Putamen (tissue), 1 donor: ENCODE data around the gene FRMD4B.

ENCODE experiments used
- DNase-seq: peaks from one replicate; pipeline ENCODE4 v3.0.0-alpha.2; 2016; ENCODE audit warnings: low spot score

The FRMD4B gene

DNA sequence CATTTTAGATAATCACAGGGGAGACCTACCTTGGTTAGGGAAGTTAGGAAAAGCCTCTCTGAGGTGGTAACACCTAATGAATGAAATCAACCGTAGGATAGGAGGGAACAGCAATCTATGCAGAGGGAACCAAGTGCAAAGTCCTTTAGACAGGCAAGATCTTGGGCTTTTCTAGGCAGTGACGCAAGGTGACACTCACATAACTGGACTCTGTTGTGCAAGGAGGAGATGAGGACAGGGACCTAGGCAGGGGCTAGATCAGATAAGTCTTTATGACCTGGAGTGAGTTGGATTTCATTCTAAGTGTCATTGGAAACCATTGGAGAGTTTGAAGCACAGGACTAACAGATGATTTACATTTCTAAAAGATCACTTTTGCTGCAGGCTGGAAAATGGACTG lies 258.9 kb downstream of the FRMD4B start:
- no peak for DNase-seq

DNA sequence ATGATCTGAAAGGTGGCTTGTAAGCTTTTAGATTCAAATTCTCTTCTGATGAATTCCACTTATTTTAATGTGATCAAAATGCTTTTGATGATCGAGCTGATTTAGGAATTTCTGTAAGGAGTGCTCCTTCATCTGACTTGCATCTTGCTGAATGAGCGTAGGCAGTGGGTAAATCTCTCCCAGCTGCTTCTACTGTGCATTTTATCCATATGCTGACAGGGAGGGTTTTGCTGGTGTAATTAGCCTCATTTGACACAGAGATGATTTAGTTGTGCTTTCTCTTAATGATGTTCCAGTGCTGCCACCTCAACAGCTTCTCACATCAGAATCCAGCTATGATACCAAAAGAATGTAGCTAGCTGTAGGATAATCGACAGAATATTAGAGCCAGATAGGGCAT lies 259.7 kb downstream of the FRMD4B start:
- no peak for DNase-seq

DNA sequence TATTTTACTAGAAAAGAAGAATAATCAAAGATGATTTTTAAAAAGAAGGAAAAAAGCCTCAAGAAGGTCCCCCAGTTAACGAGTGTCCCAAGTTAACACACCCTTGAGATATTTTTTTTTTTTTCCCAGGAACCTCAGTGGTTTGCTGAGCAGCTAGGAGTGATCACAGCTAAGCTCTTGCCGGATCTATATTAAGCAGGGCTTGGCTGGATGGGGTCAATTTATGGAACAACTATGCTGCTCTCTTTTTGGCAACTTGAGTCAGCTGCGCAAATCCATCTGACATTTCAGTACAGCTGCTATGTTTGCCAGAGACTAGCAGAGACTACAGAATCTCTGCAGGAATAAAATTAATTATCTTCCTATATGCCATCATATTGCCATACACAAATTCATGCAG lies 263.5 kb downstream of the FRMD4B start, which contains the start of gene LMOD3:
LMOD3 (minus strand) TSS at position 193 of the 400 bp plus-strand sequence. CDS start 209 bp downstream, outside the sequence.
- DNase-seq, result no peak

DNA sequence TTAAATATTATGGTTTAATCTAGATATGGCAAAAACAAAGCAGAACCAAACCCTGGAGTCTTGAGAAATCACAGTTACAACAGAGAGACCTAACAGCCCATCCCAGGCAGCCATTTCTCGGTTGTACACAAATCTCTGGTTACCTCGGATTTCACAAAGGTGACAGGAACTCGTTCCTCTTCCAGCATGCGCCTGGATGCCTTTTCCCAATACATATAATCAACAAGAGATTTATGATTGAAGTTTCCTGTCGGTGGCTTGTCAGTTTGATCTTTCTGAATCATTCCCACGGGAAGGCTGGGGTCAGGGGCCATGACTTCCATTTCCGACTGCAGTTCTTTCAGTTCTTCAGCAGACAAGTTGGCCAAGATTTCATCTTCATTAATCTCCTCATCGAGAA lies 263.9 kb downstream of the FRMD4B start:
- DNase-seq, result no peak

DNA sequence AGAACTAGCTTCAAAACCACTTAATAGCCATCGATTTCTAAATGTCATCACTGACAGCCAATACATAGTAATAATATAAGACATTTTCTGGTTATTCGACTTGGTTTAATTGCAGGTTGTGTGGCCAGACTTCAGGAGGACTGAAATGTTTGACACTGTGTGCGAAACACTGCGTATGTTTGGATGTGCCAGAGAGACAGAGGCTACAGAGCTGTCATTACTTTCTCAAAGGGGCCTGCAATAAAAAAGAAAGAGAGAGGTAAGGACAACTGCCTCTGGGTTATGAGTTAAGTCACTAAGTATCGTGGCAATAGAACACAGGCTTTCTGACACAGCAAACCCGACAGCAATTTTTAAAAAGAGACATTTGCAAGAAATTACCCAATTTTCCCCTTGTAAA lies 264.4 kb downstream of the FRMD4B start:
- no peak for DNase-seq

DNA sequence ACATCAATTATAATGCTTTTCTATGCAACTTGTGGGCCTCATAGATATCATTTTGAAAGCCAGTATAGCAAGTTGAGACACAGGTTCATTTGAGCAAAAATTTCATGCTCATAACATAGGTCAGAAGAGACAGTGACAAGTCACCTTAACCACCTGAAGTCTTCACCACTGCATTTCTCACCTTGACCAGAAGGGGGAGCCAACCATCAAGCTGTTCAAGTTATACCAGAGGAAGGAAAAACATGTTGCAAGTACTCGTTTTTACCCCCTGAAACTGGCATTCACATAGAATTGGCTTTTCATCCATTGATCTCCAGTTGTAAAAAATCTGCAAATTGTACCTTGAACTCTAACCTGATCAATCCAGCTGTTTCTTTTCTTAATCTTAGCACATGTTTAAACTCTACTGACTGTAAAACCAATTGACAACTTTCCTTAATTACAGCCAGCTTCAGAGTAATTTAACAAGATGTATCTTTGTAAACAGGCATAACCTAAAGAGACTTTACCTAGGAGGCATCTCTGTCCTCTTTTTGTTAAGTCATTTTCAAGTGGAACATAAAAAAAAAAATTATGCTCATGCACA lies 264.9 kb downstream of the FRMD4B start:
- peak; percentile 79 for DNase-seq
